Endothelial cell (in vitro differentiated cells): ENCODE measurements around the gene HEXB. TPM values are rescaled to one million over a fixed set of nuclear protein-coding genes. Genes with fewer than 3 reads are reported as not detected.
"Not testable (repeated sequence)": the region's sequence is repeated elsewhere in the genome, so short reads cannot be mapped to it uniquely, and the experiment has no call there.

Source experiments
- DNase-seq: peaks from one replicate; pipeline ENCODE4 v3.0.0; 2021; ENCODE audit warnings: low spot score
- H3K27ac Mint-ChIP-seq: one replicate; pipeline ENCODE4 v1.8.0; 2021; ENCODE audit warnings: mixed read lengths, inconsistent platforms; ENCODE audit not compliant: unreplicated experiment
- H3K27me3 Mint-ChIP-seq: one replicate; pipeline ENCODE4 v1.8.0; 2021; ENCODE audit warnings: mild to moderate bottlenecking, moderate library complexity, mixed read lengths, inconsistent platforms; ENCODE audit not compliant: unreplicated experiment
- H3K36me3 Mint-ChIP-seq: one replicate; pipeline ENCODE4 v1.8.0; 2021; ENCODE audit warnings: mild to moderate bottlenecking, low read depth, mixed read lengths, inconsistent platforms; ENCODE audit not compliant: unreplicated experiment
- H3K4me1 Mint-ChIP-seq: one replicate; pipeline ENCODE4 v1.8.0; 2021; ENCODE audit warnings: mild to moderate bottlenecking, mixed read lengths, inconsistent platforms; ENCODE audit not compliant: unreplicated experiment
- H3K4me3 Mint-ChIP-seq: one replicate; pipeline ENCODE4 v1.8.0; 2021; ENCODE audit warnings: mild to moderate bottlenecking, mixed read lengths, inconsistent platforms; ENCODE audit not compliant: unreplicated experiment
- H3K9me3 Mint-ChIP-seq: one replicate; pipeline ENCODE4 v1.8.0; 2021; ENCODE audit warnings: mixed read lengths, inconsistent platforms; ENCODE audit not compliant: unreplicated experiment
- total RNA-seq: library from RNA; stranded (reverse); fragmentation: NEBNext Ultra II Directional; extraction: Animal tissue kit (Norgen Biotek cat#: 25700); gene quantifications from one replicate; pipeline ENCODE4 v1.2.1, GENCODE V29; 2021; ENCODE audit not compliant: unreplicated experiment
- TF ChIP-seq, protein P1 (sequence below): fragments of 200-600 bp; sonication (generic); IDR thresholded peaks from one replicate; pipeline ENCODE4 v1.5.0; 2021; ENCODE audit warnings: antibody characterized with exemption; ENCODE audit not compliant: unreplicated experiment

The HEXB gene
- total RNA-seq, 1 donor from 2014 or later = 79.4 TPM

DNA sequence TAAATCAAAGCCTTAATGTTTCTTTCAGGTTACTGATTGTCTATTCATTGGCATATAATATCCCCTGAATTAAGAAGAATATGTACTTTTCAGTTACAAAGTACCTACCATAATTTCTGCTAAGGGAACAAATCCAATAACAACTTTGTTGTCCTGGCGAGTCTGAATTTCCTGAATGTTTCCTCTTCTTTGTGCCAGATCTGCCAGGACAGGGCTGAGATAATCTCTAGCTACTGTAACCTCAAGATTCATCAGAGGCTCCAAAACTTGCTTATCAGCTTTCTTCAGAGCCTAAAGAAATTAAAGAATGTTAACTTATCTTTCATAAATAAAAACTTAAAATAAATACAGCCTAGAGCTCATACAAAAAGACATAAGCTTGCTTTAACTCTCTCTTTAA, 37.2 kb downstream of the HEXB start:
- H3K27me3 Mint-ChIP-seq = no peaks in the 10 kb centered on the region
- TF ChIP-seq, protein P1, sequence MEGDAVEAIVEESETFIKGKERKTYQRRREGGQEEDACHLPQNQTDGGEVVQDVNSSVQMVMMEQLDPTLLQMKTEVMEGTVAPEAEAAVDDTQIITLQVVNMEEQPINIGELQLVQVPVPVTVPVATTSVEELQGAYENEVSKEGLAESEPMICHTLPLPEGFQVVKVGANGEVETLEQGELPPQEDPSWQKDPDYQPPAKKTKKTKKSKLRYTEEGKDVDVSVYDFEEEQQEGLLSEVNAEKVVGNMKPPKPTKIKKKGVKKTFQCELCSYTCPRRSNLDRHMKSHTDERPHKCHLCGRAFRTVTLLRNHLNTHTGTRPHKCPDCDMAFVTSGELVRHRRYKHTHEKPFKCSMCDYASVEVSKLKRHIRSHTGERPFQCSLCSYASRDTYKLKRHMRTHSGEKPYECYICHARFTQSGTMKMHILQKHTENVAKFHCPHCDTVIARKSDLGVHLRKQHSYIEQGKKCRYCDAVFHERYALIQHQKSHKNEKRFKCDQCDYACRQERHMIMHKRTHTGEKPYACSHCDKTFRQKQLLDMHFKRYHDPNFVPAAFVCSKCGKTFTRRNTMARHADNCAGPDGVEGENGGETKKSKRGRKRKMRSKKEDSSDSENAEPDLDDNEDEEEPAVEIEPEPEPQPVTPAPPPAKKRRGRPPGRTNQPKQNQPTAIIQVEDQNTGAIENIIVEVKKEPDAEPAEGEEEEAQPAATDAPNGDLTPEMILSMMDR = no peak
- peaks cover 8% of the 10 kb centered on the region for H3K4me1 Mint-ChIP-seq
- no peak overlapping the region for H3K27ac Mint-ChIP-seq
- H3K9me3 Mint-ChIP-seq = no peaks in the 10 kb centered on the region
- no peak for DNase-seq
- H3K36me3 Mint-ChIP-seq = peaks cover 13% of the 10 kb centered on the region
- no peak overlapping the region for H3K4me3 Mint-ChIP-seq

- peaks cover 3% of the 10 kb centered on the region for H3K36me3 Mint-ChIP-seq
- no peak overlapping the region for H3K4me3 Mint-ChIP-seq
- H3K9me3 Mint-ChIP-seq = no peaks in the 10 kb centered on the region
- TF ChIP-seq, protein P1 = no peak
- peaks cover 8% of the 10 kb centered on the region for H3K4me1 Mint-ChIP-seq
- H3K27me3 Mint-ChIP-seq = no peaks in the 10 kb centered on the region
- H3K27ac Mint-ChIP-seq = no peak overlapping the region
- DNase-seq = no peak
These were observed 40.3 kb downstream of the HEXB start for GRCh38 chr5:74725331-74725730.

GRCh38 chr5:74736759-74737158, 51.7 kb downstream of the HEXB start:
- DNase-seq = no peak
- Mint-ChIP-seq H3K4me3 (no peak overlapping the region), H3K36me3 (peaks cover 3% of the 10 kb centered on the region), H3K9me3 (no peaks in the 10 kb centered on the region), H3K27ac (no peak overlapping the region), H3K27me3 (no peaks in the 10 kb centered on the region), H3K4me1 (no peaks in the 10 kb centered on the region)
- TF ChIP-seq, protein P1 = no peak

DNA sequence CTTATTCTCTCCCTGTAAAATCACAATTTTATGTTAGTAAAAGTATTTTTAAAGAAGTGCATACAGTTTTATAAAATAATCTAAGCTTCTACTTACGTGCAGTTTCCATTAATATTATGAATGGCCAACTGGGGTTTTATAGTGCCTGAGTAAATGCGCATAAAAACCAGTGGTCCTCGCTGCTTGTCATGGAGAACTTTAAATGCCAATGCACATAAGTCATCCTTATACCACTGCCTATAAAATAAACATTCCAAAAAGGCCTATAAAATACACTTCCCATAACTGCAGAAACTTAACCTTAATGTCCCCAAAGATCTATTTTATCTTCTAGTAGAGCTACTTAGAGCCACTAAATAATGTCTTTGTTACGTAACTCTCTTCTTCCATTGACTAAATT, 53.4 kb downstream of the HEXB start:
- no peak for DNase-seq
- H3K27me3 Mint-ChIP-seq = no peaks in the 10 kb centered on the region
- no peaks in the 10 kb centered on the region for H3K9me3 Mint-ChIP-seq
- H3K4me3 Mint-ChIP-seq = no peak overlapping the region
- H3K27ac Mint-ChIP-seq = no peak overlapping the region
- TF ChIP-seq, protein P1 = no peak
- no peaks in the 10 kb centered on the region for H3K4me1 Mint-ChIP-seq
- peaks cover 3% of the 10 kb centered on the region for H3K36me3 Mint-ChIP-seq

- H3K9me3 Mint-ChIP-seq, H3K4me1 Mint-ChIP-seq, H3K4me3 Mint-ChIP-seq, H3K27ac Mint-ChIP-seq, H3K27me3 Mint-ChIP-seq, DNase-seq, H3K36me3 Mint-ChIP-seq: not testable (repeated sequence)
These were observed 63.7 kb downstream of the HEXB start for GRCh38 chr5:74748742-74749141.

DNA sequence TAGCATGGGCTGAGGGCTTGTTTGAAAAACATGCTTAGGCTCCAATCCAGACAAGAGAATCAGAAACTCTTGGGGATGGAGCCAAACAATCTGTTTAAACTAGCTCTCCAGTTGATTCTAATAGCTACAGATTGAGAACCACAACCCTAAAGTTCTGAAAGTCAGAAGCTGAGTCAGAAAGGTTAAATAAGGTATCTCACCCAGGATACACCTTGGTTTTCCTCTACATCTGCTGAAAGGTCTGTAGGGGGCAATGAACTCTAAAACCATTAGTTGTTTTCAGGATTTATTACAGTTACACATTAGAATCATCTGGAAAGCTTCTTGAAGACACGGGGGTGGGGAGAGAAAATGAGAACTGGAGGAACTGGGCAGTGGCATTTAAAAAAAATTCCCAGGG, 76.2 kb downstream of the HEXB start:
- no peaks in the 10 kb centered on the region for H3K9me3 Mint-ChIP-seq
- H3K4me3 Mint-ChIP-seq = no peak overlapping the region
- H3K36me3 Mint-ChIP-seq = peaks cover 9% of the 10 kb centered on the region
- TF ChIP-seq, protein P1 = no peak
- no peak overlapping the region for H3K27ac Mint-ChIP-seq
- H3K27me3 Mint-ChIP-seq = no peaks in the 10 kb centered on the region
- DNase-seq = no peak
- peaks cover 8% of the 10 kb centered on the region for H3K4me1 Mint-ChIP-seq
